ENCODE measurements around the gene EPHX1.

DNA sequence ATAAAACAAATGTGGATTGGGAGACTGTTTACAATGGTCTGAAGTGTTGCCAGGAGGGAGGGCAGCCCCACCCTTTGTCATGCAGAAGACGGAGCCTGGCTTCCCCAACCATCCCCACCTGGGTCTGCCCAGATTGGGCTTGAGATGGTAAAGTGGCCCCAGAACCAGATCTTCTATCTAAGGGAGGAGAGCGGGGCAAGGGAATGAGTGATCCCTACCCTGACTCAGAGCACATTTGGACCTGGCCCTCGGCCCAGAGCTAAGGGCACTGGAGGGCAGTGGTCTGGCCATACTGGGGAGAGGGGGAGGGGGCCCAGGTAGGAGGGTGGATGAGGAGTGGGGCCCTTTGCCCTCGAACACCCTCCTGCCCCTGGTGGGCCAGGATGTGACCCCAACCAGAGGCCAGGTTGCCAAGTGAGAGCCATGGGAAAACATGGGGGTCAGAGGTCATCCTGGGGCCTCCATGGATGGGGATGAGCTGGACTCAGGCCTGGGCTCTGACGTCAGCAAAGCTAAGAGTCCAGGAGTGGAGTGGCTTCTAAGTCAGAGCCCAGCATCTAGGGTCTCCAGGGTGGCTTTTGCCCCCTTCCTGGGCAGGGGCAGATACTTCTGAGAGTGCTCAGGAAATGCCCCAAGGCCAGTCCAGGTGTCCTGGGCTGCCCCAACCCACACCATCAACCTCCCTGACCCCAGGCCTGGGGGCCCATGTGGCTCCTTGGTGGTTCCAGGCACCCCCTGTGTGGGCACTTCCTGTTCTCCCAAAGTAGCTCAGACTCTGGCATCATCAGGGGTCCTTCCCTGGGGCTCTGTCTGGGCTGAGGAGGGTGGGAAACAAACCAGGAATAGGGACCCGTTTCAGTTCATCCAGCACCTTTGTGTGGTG is 80.7 kb downstream of the EPHX1 start:
- no peak for TF ChIP-seq POLR2A (IDR thresholded peaks at IDR 0.05)
- TF ChIP-seq, protein P1, sequence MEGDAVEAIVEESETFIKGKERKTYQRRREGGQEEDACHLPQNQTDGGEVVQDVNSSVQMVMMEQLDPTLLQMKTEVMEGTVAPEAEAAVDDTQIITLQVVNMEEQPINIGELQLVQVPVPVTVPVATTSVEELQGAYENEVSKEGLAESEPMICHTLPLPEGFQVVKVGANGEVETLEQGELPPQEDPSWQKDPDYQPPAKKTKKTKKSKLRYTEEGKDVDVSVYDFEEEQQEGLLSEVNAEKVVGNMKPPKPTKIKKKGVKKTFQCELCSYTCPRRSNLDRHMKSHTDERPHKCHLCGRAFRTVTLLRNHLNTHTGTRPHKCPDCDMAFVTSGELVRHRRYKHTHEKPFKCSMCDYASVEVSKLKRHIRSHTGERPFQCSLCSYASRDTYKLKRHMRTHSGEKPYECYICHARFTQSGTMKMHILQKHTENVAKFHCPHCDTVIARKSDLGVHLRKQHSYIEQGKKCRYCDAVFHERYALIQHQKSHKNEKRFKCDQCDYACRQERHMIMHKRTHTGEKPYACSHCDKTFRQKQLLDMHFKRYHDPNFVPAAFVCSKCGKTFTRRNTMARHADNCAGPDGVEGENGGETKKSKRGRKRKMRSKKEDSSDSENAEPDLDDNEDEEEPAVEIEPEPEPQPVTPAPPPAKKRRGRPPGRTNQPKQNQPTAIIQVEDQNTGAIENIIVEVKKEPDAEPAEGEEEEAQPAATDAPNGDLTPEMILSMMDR (IDR thresholded peaks at IDR 0.05): no peak

Data from ovary (tissue), 3 donors.